T follicular helper cell (primary cell): ENCODE data around the gene P3H1.

Experiments
- DNase-seq: peaks from one replicate; pipeline ENCODE4 v3.0.0-alpha.2; 2020; ENCODE audit warnings: low read depth

P3H1 gene

DNA sequence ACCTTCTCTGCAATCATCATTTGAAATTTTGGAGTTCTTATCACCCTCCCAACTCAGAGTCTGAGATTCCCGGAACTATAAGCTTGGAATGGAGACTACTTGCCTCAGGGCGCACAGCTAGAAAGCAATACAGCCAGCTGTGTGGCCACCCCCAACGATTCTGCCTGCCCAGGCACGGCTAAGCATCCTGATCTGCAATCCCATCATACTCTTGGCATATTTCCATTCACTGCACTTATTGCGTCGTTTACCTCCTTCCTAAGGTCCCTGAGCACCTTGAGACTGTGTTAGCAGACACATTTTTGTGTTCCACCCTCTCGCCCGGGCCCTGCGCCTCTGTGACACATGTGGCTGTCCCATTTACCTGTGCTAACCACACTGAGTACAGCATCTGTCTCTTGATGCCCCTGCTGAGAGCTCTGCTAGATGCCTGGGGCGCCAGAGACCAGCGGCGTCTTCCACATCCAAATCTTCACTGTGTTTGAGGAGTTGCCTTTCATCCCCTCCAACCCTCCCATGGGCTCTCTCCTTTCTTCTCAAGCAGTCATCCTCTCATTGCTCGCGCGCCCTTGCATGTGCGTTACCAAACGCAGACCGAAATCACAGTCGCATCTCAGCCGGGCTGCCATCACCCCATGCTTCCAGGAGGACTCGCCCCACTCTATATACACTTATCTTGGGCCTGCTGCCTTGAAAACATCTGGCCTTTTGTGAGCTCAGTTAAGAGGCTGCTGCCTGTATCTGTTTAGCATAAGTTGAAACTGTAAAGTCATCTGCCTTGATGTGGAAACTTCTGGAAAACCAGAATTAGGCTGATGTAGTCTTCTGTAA is 23.3 kb downstream of the P3H1 start:
- no peak for DNase-seq

DNA sequence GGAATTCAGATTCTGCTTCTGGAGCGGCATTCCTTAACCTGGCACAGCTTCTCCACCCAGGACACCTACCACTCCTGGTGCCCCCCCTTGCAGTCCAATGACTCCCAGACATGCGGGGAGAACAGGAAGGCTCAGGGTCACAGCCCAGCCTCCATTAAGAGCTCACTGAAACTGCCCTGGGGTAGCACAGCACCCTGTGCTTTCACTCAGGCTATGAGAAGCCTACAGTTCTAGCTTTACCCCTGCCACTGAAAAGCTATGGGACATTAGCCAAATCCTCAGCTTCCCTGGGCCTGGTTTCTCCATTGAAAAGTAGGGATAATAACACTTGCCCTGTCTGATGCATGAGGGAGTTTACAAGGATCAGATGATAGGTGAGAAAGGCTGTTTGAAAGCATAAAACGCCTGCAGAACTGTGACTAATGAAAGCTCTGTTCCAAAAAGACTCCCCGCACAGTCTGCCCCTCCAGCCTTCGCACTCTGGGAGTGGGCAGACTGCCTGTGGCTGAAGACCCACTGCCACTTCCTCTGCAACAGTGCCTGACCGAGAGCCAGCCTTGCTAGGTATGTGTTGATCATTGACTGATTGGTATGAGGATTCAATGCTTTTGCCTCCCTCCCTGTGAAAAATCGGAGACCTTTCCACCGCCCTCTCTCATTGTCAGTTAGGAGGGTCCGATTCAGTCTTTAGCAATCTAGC is 24.1 kb downstream of the P3H1 start:
- no peak for DNase-seq

DNA sequence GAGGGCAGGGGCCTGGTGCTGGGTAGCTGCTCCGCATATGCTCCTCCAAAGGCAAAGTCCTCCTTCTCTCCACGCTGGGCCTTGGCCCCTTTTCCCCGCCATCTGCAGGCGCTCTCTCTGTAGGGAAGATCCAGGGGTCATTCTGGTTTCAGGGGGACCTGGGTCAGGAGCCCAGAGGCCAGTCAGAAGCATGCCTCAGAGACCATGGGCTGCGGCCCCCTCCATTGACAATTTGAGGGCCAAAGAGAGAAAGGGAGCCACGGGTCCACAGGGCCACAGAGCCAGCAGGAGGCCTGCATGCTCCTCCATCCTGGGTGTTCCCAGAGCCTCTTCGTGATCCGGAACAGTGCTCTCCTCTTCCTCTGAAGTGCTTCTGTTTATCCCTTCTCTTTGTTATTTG is 24.7 kb downstream of the P3H1 start:
- no peak for DNase-seq

DNA sequence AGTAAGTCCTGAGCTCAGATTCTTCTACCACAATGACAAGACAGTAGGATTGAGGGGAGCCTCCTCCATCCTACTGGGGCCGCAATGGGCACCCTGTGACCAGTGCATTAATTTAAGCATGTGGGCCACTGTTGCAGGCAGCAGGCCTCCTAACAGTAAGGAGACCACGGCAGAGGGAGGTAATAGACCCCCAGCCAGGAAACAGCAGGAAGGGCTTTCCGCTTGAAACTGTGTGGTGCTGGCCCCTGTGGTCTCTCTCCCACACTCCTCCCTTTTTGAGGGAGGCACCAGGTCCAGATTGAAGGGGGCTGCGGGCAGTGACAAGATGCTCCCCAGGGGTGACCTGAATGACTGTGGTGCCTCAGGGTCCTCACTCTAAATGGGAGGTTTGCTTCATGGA is 25.1 kb downstream of the P3H1 start:
- DNase-seq = no peak

DNA sequence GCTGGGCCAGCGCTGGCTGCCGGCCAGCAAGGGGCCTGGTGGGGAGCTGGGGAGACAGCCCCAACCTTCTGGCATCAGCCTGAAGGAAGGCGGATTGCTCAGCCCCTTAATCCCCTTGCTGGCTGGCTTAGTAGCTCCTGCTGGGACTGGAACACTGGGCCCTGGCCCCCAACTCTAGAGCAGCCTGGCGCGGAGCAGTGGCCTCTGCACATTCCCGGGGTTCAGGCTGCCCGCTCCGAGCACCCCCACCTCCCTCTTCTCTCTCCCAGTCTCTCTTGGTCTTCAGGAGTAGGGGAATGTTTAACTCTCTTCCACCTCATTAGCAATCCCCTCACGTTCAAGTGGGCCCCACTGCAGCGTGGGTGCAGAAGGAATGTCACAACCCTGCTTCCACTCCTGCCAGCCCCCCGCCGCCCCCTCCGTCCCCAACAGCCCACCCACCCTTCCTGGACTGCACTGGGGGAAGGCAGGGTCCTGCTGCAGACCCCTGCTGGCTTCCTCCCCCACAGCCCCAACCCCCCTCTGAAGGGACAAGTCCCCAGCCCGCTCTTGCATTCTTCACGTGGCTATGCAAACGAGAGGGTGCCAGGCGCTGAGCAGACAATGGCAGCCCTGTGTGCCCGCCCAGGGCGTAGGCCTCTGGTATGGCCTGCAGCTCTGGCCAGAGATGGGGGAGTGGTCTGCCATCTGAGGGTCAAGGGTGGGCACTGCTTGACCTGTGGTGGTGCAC is 25.8 kb downstream of the P3H1 start:
- DNase-seq = no peak

DNA sequence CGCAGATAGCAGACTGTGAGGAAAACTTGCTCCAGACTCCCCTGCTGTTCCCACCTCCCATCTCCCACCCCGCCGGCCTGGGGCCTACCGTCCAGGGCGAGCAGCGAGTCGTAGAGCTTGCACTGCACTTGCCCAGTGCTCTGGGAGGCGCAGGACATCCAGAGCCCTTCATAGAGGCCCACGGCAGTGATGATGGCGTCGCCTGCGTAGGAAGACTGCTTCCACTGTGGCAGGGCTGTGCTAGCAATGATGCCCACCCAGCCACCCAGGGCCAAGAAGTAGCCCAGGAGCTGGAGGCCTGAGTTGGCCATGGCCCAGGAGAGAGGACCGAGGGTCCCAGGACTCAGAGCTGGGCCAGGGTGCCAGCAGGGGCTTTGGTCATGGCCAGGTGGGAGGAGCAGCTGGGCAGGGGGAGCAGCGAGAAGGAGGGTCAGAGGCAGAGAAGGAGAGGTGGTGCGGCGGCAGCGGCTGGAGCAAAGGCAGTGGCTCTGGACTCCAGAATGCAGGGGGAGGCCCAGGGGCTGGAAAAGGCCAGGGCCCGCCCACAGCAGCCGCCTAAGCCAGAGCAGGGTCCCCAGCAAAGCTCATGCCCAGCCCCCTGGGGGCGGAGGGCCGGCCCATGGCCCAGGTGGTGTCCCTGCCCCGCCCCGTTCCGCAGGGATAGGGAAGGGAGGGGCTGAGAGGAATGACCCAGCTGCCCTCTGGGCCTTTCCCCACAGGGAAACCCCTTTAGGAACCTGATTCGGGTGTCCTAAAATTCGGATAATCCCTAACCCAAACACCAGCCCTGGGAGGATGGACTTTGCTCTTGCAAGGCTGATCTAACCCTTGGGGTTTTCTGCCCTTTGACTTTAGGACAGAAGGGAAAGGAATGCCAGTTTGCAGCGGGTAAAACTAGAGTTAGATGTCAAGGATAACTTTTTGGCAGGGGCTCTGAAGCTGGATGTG is 26.8 kb downstream of the P3H1 start, which contains the start of gene CLDN19:
CLDN19 (minus strand) TSS at position 484 of the 948 bp plus-strand sequence; CDS start at position 311, 173 bp downstream.
- no peak for DNase-seq

DNA sequence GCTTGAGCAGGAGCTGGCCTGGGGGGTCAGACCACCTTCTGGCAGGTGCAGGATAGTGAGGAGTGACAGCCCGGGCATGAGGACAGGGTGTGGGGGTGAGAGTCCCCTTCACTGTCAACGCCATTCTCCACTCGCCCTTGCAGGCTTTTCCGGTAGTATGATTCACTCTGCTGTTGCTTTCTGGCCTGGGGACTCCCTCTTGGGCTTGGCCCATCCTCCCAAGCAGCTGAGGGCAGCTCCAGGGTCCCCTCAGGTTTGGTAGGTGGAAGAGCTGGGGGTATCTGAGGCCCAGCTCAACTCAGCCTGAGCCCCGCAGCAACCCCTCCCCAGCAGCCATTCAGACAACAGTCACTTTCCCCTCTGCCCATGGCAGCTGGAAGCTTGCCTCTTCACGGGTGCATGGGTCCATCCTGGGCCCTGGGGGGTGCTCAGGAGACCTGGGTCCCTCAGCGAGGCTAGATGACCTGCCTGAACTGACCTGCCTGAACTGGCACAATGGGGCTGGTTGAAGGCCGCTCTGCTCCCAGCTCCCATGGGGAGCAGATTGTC is 28.1 kb downstream of the P3H1 start:
- DNase-seq = no peak

DNA sequence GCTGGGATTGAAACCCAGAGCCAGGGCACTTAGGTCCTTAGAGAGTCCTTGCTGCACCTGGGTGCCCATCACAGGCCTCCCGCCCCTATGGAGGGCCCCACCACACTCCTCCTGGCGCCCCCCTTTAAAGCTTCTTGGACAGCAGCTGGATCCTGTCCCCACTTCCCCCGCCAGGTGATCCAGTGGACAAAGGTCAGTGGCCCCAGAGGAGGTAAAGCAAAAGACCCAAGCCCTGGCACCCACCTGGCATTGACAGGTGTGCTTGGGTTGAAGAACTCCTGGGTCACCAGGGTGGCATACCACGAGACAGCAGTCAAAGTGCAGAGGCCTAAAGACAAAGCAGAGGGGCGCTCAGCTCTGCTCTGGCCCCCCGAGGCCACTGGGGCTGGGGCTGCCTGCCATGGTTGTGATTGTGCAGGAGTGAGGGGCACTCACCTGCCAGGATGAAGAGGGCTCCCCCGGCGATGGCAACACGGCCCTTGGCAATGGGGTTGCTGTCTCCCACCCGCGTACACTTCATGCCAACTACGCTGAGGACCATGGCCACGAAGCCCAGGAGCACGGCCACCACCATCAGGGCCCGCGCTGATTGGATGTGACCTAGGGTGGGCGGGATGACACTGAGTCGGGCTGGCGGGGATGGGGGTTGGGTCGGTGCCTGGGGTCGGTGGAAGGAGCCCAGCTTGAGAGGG is 28.7 kb downstream of the P3H1 start:
- DNase-seq = no peak

DNA sequence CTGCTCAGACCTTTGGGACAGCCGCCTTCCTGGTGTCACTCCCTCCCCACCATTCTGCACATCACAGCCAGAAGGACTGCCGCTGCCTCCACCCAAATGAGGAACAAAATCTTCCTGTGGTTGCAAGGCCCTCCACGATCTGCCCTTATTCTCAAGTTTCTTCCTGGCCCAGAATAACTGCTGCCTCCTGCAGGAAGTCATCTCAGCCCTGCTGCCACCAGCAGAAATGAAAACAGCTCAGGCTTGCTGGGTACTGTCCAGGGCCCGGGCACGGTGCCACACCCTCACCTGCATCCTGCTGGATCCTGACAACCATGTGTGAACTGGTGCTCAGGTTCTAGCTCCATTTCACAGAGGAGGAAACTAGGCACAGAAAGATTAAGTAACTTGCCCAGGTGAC is 29.6 kb downstream of the P3H1 start:
- DNase-seq = no peak

DNA sequence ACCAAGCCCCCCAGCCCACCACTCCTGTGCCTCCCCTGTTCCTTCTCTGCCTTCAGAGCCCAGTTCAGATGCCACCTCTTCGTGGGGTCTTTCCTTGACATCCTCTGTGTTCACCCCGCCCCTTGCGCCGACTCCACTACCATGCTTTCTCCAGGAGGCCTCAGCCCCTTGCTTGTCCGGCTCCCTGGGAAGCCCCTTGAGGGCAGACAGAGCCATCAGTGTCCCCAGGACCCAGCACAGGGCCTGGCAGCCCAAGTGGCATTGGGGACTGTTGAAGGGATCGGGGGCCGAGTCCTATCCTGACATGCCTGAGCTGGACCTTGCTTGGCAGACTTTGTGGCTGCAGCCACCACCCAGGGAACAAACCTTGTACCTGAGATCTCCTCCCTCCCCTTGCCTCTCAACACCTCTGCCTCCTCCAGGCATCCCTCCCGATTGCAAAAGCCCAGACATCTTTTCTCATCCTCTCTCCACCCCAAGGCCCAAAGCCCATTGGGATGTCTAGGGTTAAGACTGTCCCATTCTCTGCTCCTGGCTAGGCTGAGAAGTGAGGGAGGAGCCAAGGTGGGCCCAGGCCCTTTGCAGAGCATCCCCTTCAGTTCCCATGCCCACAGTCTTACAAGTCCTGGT is 30.1 kb downstream of the P3H1 start:
- no peak for DNase-seq

DNA sequence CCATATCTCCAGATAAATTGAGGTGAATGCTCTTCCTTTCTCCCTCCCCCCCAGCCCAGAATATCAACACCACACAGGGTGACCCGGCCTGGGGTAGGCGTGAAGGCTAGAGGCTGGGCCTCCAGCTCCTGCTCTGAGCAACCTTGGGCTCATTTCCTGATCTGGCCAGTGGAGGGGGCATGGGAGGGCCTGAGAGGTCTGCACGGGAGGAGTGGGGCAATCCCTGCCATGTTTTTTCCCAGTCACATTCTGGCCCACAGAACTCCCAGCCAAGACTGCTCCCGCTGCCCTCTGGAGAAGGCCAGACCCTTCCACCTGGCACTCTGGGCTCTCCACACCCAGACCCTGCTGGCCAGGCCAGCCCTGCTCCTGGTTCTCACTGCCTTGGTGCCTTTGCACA is 30.7 kb downstream of the P3H1 start:
- no peak for DNase-seq

DNA sequence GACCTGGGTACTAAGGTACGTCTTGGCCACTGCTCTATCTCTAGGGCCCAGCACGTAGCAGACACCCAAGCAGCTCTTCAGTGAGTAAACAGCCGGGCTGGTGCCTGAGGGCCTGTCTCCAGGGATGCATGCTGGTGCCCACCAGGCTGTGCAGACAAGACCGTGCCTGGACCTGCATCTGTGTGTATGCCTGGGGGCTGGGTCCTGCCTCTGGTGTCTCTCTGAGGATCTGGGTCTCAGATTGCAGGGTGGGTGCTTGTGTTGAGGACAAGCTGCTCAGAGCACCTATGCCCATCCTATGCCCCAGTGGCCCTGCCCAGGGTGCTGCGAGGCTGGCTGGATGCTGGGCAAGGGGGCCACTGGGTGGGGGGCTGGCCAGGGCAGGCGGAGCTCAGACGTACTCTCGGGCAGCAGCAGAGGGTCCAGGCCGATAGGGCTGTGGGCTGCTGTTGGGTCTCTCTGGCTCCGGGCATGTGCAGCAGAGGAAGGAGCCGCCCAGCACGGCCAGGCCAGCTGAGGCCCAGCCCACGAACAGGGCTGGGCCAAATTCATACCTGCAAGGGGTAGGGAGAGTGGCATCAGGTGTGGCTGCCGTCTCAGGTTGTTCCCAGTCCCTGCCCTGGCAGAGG is 31.2 kb downstream of the P3H1 start:
- DNase-seq = no peak

DNA sequence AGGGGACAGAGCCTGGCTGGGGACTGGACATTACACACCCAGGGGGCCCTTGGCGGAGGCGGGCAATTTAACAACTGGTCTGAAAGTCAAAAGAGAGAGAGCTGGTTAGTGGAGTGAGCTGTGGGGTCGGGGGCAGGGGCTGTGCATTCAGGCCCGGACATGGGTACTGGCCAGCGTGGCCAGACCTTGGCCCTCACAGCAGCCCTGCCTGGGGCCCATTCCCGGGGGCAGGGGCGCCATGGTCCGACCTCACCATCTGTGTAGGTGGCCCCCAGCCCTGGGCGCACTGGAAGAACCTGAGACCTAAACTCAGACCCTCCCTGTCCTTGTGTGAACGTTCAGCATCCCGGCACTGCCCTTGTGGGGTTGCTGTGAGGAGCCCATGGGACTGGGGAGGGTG is 31.8 kb downstream of the P3H1 start:
- DNase-seq = no peak

DNA sequence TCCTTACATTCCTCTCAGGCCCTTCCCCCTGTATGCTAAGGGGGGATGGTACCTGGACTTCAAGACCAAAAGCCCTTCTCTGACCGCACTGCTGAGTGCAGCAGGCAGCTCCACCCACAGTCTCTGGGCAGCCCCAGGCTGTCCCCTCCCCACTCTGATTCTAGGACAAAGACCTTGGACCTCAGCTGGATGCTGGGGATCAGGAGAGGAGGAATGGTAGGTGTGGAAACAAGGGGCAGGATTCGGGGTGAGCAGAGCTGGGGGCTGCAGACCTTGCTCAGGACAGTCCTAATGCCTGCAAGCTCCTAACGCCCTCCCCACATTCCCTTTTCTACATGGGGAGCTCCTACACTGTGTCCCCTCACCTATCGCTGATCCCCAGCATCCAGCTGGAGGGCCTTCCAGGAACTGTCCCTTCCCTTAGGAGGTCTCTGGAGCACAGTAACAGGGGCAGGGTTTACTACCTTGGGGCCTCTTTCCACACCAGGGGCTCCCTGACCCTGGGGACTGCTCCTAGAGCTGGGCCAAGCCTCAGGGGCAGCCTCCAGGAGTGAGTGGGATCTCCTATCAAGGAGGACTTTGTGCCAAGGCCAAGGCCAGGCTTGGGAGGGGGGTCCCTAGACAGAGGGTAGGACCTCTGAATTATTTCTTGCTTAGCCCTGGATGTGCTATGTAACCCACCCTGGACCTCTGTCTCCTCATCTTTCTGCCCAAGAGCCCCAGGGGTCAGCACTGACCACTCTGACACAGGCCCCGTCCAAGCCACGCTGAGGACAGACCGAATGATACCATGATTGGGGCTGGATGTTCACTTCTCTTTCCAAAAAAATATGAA is 32.4 kb downstream of the P3H1 start:
- DNase-seq = no peak

DNA sequence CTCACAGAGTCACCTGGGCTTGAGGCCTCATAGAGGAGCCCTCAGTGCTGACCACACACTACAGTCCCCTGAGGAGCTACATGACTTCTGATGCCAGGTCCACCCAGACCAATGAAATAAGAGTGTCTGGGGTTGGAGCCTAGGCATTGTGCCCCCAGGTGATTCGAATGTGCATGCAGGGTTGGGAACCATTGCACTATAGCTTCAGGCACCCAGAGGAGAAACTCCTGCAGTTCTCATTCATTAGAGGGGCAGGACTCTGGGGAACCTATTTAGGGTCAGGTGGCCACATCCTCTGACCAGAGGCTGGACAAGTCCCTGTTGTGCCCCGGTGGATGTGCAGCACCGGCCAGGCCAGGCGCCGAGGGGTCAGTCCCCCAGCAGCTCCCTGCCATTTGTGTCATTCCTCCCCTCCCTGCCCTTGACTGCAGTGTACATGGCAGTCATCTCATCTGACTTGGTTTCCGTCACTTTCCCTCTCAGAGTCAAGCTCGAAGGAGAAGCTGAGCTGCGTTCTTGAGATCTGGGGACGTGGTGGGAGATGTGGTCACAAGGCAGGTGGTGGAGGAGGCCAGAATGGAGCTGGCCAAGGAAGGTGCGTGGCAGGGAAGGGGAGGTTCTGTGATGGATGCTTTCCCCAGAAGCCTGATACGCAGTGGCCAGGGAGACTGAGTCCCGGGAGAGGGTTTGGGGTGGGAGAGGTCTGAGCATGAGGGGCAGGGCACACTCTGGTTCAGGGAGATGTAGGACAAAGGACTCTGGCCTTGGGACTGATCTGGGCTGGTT is 33.2 kb downstream of the P3H1 start:
- no peak for DNase-seq

DNA sequence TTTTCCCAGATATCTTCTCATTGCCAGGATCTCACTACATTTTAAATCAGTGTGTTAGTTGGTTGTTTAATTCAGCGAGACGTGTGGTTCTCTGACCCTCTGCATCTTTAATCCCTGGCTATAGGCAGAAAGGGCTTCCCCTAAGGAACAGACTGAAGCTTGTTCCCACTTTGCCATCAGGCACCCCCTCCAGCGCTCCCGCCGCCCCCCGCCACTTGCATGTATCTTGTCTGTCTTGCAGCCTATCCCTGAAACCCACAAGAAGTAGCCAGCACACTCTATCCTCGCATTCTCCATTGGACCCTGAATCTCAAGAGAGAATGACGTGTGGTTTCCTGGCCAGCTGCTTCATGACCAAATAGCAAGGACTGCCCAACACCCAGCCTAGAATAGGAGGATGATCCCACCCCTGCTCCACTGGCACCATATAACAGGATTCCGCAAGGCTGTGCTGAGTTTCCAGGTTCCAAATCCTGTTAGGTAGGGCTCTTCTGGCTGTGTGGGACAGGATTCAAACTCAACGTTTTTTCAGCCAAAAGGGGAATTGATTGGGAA is 34.6 kb downstream of the P3H1 start:
- DNase-seq = no peak

DNA sequence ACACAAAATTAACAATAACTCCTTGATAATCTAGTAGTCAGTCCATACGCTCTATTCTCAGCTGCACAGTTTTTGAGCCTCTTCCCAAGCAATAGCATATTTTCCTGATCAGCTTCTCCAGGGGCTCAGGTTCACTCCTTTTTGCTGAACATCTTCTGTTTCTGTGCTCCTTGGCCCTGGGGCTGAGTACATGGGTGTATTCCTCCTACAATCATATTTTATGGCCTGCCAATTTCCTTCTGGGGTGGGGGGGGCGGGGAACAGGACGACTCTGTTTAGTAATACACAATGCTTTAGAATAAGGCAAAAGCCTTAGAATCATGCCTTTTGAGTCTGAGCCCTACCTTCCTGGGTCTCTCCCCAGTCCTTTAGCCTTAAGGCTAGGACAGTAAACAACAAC is 35.2 kb downstream of the P3H1 start:
- no peak for DNase-seq

DNA sequence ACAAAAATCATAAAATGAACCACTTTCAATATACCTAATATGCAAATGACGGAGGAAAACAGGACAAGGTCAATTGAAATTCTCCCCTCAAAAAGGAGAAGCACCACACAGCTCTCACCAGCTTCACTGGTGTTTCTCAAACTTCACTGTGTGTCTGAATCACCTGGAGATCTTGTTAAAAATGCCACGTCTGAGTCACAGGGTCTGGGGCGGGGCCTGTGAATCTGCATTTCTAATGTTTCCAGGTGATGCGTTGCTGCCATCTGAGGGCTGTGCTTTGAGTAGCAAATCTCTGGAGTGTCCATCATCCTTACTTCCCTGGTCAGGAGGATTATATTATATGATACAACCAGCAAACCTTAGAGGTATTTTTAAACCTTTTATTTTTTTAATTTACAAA is 35.8 kb downstream of the P3H1 start:
- no peak for DNase-seq
